NCI-H128 (cell line): ENCODE data around the gene TAF6.

Source experiments
- DNase-seq: peaks from one replicate; lab custom pipeline; 2025; ENCODE audit not compliant: unreplicated experiment; lab: John Stamatoyannopoulos, UW

Gene TAF6

GRCh38 chr7:100098913-100099312, 20.2 kb downstream of the TAF6 start:
- no peak for DNase-seq

- DNase-seq, result no peak
Measured at GRCh38 chr7:100095704-100096103, 23.5 kb downstream of the TAF6 start.

GRCh38 chr7:100095289-100095688, 23.9 kb downstream of the TAF6 start:
- DNase-seq, result no peak

- no peak for DNase-seq
Measured at GRCh38 chr7:100093925-100094486, 25.2 kb downstream of the TAF6 start.

DNA sequence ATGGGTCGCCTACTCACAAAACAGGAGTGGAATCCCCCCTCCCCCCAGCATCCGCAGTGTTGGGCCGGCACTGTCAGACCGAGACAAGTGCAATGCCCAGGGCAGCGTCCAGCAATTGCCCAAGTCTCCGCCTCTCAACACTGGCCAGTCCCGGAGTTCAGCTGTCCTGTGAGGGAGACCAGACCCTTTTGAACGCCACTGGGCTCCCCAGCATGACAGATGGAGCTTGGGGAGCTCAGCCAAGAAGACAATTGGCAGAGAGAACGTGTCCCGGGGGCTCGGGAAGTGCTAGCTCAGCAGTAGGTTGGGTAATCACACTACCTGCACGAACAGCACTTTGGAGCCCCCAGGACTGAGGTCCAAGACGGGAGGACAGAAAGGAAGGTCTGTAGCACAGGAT, 25.7 kb downstream of the TAF6 start:
- DNase-seq, result no peak

DNA sequence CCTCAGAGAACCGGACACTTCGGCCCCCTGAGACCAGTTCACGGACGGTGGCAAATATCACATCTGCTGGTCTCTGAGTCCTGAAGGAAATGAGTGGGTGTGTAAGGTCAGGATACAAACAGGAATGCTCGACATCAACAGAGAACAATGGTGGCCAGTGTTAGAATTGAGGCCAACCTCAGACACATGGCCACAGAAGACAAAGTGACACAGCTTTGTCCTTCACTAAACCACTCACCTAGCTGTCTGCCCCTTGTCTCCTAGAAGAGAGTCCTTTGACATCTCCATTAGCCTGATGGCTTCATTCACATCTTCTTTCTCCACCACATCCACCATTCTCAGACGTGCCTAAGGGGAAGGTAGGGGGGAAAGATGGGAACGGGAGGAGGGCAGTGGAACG, 26.1 kb downstream of the TAF6 start:
- DNase-seq, result no peak

- DNase-seq, result no peak
Measured at GRCh38 chr7:100091411-100092181, 27.6 kb downstream of the TAF6 start.

DNA sequence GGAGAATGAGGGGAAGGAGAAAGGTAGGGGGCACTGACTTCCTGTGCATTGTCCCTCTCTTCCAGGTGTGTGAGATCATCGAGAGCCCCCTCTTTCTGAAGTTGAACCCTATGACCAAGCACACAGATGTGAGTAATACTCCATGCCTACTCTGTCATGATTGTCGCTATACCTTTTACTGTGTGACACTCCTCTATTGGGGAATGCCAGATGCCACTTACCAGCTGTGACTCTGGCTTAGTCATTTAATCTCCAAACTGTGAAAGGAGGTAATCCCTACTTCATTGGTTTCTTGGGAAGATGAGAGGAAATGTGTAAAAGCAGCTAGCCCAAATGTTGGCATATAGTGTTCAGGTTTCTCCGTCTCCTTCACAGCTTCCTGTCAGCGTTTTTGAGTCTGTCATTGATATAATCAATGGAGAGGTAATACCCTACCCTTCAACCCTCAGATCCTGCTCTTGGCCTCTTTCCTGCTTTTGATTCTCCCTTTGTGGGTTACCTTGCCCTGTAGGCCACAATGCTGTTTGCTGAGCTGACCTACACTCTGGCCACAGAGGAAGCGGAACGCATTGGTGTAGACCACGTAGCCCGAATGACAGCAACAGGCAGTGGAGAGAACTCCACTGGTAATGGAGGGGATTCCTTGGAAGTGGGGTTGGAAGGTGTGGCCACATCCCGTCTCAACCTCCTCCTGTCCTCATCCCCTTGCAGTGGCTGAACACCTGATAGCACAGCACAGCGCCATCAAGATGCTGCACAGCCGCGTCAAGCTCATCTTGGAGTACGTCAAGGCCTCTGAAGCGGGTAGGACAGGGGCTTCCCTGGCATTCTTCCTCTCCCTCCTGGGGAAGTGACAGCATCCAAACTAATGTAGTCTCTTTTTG, 28.4 kb downstream of the TAF6 start:
- DNase-seq, result no peak

GRCh38 chr7:100089458-100090196, 29.5 kb downstream of the TAF6 start:
- no peak for DNase-seq

DNA sequence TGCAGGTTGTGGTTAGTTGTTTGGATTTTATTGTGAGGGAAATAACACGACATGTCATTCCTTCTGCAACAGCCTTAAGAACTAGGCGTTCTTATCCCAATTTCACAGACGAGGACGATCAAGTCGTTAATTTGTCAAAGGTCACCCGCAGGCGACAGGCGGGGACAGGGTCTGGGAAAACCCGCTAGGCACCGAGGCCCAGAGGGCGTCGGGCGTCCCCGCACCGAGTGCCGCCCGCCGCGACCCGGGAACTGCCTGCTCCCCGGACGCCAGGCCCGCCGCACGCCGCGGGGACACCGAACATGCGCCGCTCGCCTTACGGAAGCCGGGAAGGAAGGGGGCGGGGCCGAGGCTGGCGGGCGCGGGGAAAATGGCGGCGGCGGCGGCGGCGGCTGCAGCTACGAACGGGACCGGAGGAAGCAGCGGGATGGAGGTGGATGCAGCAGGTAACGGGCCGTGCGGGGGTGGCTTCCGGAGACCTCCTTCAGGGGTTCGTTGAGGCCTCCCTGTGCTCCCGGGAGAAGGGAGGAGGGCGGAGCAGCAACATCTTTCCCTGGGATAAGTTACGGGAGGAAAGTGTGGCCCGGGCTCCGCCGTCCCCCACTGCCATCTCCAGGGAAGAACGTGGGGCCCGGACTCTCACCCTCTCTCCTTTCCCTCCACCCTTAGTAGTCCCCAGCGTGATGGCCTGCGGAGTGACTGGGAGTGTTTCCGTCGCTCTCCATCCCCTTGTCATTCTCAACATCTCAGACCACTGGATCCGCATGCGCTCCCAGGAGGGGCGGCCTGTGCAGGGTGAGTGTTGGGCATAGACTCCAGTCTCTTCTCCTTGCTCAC, 30.3 kb downstream of the TAF6 start, which contains the start of gene COPS6:
COPS6 (plus strand) TSS at position 349 of the 837 bp plus-strand sequence; CDS start at position 371, 22 bp downstream.
- peak; percentile 51 for DNase-seq

DNA sequence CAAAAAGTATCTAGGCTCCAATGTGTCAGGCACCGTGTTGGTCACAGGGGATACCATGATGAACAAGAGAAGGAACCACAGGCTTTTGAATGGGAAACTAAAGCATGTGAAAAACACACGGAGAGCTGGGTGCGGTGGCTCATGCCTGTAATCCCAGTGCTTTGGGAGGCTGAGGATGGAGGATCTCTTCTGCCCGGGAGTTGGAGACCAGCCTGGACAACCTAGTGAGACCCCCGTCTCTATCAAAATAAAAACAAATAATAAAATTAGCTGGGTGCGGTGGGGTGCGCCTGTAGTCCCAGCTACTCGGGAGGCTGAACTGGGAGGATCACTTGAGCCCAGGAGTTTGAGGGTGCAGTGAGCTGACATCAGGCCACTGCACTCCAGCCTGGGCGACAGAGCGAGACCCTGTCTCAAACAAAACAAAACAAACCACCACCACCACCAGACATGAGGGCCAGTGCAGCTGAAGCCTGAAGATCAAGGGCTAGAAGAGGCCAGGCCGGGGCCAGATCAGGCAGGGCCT, 31.0 kb downstream of the TAF6 start:
- no peak for DNase-seq

DNA sequence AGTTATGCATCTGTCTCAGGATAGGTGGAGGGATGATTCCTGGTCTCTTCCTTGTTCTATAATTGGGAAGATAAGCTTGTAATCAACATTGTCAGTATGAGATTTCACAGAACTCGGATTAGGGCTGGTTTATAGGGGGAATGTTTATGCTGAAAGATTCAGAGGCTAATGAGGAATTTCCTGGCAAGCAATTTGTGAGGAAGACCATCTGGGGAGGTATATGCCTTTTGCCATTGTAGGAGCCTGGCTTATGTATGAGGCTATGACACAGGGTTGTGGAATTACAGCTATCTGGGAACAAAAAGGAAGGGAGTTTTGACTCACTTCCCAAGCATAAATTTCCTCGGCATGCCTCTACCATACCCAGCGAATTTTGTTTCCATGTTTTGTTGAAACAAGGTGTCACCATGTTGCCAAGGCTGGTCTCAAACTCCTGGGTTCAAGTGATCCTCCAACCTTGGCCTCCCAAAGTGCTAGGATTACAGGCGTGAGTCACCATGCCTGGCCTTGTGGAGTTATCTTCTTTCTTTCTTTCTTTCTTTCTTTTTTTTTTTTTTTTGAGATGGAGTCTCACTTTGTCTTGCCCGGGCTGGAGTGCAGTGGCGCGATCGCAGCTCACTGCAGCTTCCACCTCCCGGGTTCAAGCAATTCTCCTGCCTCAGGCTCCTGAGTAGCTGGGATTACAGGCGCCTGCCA, 32.0 kb downstream of the TAF6 start:
- no peak for DNase-seq

DNA sequence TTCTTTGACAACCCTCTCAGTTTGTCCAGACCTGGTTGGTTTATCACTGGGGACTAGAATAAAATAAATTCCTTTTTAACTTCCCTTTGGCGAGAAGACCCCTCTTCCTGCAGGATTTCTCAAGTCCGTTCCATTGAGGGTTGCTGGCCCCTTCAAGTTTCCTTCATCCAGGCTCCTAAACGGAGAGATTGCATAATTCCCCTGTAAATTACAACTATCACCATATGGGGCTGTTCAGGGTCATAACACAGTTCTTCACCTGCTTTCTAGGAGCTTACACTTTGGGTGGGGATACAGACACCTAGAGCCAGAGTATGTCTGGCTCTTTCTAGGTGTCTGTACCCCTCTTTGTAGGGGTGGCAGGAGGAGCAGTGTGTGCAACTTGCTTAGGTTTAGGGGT, 33.6 kb downstream of the TAF6 start:
- DNase-seq, result no peak

DNA sequence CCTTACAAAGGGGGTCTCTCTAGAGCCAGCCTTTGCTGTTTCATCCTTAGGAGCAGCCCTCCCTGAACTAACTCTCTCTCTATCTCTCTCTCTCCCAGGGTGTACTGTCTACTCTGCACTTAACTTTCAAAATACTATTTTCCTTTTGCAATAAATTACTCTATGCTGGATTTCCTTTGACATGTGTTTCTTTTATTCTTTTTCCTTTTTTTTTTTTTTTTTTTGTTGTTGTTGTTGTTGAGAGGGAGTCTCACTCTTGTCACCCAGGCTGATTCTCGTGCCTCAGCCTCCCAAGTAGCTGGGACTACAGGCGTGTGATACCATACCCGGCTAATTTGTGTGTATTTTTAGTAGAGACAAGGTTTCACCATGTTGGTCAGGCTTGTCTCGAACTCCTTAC, 36.2 kb downstream of the TAF6 start:
- DNase-seq, result no peak

- peak; percentile 96 for DNase-seq
Measured at GRCh38 chr7:100081535-100082102, 37.5 kb downstream of the TAF6 start, which contains the start of gene ZNF3. TSS of gene ZNF3 (minus strand) at chr7:100081723. CDS start at chr7:100077357, 4,366 bp downstream.

DNA sequence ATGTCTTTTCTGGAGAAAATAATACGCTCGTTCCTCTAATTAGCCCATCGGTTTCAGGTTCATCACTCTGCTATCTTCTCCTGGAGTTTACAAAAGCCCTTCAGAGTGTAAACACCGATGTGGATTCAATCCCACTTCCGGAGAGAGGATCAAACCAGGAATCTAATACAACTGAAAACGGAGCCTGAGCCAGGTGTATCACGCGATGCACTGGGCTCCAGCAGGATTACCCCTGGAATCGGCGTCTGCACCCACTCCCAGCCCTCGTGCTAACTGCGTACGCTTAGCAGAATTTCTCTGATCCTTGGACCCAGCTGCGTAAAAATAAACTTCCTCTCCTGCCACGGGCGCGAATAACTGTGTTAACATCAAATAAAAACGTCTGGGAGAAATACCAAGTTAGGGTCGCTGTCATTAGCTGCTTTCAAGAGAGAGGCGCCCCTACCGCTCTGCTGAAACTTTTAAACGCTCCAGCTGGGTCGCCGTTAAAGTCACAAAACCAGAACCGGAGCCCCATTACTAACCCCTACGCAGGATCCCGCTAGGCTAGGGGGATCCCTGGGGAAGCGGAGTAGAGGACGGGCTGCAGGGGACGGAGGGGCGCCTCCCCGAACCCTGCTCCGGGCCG, 38.1 kb downstream of the TAF6 start:
- no peak for DNase-seq

- no peak for DNase-seq
Measured at GRCh38 chr7:100079024-100079560, 40.1 kb downstream of the TAF6 start.

DNA sequence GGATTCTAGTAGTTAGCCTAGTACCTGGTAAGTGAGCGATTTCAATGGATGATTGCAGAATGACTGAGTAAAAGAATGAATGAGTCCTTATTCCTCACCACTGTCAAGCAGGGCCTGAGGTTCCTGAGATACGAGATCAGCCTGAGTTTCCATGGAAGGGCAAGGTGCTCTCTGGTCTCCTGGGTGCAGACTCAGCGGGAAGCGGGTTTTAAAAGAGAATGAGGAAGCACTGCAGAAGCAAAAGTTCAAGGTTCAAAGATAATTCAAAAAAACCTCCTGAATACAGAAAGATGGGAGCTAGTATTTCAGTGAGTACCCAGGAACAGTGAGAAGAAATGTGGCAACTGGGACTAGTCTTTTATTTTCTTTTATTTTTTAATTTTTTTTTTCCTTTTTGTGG, 42.0 kb downstream of the TAF6 start:
- no peak for DNase-seq
